GM21576 (cell line): ENCODE measurements around the gene RHD.
"Not testable (repeated sequence)": the region's sequence is repeated elsewhere in the genome, so short reads cannot be mapped to it uniquely, and the experiment has no call there.

Experiments
- ATAC-seq: cut with Tn5 transposase; IDR thresholded peaks from one replicate; pipeline ENCODE4 v1.9.1; 2021; ENCODE audit warnings: mild to moderate bottlenecking, moderate library complexity; ENCODE audit not compliant: unreplicated experiment

Gene RHD

DNA sequence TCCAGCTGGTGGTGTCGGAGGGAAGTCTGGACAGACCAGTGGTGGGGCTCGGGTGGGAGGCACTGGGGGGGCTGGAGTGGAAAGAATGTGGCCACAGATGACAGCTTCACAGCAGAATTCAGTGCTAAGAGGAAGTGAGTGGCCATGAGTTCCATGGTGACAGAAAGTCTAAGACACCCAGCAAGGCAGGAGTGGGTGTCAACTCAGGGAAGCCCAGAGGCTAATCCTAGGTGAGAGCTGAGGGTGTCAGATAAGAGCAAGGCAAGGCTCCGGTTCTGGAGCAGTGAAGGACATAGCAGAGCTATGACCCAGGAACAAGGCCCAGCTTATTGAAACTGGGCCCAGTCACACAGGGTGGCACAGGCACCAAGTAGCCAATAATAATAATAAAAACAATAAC lies 30.0 kb downstream of the RHD start:
- ATAC-seq, result not testable (repeated sequence)

DNA sequence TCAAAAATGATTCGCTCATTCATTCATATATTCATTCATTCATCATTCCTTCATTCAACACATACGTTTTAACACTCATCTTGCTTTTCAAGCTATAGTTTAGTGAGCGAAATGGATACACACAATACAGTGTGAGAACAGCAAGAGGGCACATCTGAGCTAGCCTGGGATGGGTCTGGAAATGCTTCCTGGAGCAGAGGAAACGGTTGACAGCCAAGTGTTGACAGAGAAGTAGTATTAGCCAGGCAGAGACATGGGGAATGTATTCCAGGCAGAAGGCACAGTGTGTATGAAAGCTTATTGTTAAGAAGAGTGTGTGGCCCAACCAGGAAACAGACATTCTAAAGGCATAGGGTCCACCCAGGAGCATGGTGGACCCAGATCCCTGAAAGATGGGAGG lies 32.6 kb downstream of the RHD start:
- not testable (repeated sequence) for ATAC-seq

DNA sequence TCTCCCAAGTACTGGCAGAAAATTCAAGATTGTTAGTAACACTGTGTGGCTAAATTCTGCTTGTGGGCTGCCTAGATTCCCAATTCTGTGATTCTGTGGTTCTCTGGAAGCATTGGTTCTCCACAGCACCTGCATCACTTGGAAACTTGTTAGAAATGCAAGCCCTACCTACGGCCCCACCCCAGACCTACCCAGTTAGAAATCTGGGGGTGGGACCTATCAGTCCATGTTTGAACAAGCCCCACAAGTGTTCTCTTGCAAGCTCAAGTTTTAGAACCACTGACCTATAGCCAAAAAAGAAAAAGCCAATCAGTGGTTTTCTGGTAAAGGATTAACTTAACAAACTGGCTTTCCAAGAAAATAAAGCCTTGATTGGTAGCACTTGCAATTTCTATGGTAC lies 35.9 kb downstream of the RHD start:
- not testable (repeated sequence) for ATAC-seq

- ATAC-seq, result not testable (repeated sequence)
Observed at GRCh38 chr1:25309085-25309484, 36.8 kb downstream of the RHD start.

DNA sequence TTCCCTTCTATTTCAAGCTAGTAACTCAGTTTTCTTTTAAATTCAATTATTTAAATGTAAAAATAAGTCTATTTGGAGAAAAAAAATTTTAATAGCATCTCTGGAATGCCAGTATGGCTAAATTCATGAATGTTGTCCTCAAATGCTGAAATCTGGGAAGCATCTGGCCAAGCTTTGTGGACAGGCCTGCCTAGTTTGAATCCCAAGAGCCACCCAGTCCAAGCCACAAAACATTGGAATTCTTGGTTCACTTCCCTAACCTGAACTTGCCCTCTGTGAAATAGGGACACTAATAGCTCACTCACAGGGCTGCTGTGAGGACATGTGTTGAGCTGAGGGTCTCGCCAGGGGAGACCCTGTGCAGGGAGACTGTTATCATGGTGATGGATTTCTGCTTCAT lies 37.2 kb downstream of the RHD start:
- ATAC-seq, result not testable (repeated sequence)

- ATAC-seq, result not testable (repeated sequence)
Observed at GRCh38 chr1:25312806-25313470, 40.6 kb downstream of the RHD start.

DNA sequence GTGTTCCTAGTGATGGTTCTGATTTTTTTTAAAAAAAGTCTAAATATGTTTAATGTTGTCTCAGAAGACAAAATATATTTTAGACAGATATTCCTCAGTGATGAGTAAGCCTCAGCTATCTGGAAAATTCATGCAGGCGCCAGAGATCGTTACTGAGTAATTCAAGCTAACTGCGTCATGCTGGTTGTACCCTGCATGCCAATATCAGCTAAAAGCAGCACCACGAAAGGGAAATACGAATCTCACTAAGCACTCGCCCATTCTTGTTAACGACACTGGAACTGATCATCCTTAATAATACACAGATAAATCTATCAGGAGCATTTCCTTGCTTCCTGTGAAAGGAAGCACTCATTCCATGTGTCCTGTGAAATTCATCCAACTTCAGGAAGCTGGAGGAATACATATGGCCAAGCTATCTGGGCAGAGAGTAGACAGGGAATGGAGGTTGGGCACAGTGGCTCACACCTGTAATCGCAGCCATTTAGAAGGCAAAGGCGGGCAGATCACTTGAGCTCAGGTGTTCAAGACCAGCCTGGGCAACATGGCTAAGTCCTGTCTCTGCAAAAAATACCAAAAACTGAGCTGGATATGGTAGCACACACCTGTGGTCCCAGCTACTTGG lies 48.1 kb downstream of the RHD start:
- not testable (repeated sequence) for ATAC-seq

- not testable (repeated sequence) for ATAC-seq
Observed at GRCh38 chr1:25322127-25322526, 49.8 kb downstream of the RHD start.

DNA sequence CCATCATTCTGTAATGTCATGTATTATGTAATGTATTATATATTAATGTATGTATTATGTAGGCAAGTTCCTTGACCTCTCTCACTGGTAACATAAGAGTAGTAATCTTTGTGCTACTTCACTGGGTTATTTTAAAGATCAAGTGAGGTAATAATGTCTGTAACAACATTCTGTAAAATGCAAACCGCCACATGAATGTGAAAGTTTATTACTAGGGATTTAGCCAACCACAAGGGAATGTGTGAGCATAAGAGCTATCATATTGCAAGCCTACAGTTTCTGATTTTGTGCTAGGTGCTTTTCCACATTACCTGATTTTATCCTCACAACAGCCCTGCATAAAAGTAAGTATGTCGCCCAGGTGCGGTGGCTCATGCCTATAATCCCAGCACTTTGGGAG lies 52.1 kb downstream of the RHD start:
- not testable (repeated sequence) for ATAC-seq

DNA sequence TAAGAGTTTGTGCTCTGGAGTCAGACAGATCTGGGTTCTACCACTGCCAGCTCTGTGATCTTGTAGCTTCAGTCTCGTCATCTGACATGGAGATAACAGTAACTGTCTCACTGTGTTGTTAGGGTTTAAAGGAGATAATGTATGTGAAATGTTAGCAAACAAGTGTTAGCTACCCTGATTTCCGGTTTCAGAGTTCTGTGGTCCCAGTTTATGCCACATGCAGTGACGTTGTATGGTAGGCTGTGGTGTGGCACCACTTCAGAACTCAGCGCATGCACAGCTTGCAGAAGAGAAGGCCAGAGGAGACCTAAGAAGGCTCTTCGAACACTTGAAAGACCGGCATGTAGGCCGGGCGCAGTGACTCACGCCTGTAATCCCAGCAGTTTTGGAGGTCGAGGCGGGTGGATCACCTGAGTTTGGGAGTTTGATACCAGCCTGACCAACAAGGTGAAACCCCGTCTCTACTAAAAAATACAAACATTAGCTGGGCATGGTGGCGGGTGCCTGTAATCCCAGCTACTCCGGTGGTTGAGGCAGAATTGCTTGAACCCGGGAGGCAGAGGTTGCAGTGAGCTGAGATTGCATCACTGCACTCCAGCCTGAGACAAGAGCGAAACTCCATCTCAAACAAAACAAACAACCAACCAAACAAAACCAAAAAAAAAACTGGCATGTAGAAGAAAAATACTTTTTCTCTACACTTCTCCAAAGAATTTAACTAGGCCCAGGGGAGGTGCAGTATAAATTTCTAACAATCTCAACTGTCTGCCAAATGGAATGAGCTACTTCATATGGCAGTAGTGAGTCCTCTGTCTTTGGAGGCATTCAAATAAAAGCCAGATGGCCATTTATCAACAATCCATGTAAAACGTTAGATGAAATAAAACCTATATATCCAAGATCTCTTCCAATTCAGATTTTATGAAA lies 55.8 kb downstream of the RHD start:
- ATAC-seq, result not testable (repeated sequence)

DNA sequence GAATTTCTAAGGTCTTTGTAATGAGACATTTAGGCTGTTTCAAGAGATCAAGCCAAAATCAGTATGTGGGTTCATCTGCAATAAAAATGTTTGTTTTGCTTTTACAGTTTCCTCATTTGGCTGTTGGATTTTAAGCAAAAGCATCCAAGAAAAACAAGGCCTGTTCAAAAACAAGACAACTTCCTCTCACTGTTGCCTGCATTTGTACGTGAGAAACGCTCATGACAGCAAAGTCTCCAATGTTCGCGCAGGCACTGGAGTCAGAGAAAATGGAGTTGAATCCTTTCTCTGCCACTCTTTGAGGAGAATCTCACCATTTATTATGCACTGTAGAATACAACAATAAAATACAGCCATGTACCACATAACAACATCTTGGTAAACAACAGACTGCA lies 56.5 kb downstream of the RHD start:
- ATAC-seq, result not testable (repeated sequence)

DNA sequence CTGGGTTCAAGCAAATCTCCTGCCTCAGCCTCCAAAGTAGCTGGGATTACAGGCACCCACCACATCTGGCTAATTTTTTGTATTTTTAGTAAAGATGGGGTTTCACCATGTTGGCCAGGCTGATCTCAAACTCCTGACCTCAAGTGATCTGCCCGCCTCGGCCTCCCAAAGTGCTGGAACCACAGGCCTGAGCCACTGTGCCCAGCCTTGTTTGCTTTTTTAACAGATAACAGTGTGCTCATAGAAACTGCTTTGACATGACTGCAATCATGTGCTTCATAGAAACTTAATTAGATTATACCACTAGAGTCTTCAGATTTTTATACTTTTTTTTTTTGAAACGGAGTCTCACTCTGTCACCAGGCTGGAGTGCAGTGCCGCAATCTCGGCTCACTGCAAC lies 57.0 kb downstream of the RHD start:
- not testable (repeated sequence) for ATAC-seq

DNA sequence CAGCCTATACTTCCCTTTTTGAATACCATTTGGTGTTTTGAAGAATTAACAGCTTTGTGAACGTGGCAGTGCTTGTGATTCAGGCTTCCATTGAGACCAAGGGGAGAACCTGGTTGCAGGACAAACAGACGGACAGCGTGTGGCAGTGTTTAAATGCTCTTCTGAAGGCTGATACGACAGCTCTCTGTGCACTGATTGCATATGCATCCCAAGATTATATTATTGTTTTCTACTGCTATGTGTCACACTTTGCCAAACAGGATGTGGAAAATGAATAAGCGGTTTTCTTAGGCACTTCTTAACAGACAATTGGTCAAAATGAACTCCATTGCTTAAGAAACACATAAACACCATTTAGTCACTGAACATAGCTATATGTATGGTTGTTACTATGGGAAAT lies 57.6 kb downstream of the RHD start:
- ATAC-seq, result not testable (repeated sequence)

DNA sequence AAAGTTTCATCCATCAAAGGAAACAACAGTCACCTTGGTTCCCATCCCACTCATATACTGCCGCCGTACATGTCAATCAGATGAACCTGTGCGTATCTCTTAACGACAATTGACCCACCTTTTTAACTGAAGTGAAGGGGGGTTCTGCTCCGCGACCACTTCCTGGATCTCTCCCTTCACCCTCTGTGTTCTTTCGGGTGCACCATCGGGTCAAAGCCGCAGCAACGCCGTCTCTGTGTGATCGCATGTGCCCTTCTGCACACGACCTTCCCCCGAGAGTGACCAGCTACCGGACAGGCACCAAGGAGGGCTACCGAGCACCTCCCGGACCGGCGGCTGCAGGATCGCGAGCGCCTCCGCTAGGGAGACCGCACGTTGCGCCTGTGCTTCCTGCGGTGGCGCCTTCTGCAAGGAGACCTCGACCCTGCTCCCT lies 64.6 kb downstream of the RHD start:
- ATAC-seq, result peak; percentile 38

DNA sequence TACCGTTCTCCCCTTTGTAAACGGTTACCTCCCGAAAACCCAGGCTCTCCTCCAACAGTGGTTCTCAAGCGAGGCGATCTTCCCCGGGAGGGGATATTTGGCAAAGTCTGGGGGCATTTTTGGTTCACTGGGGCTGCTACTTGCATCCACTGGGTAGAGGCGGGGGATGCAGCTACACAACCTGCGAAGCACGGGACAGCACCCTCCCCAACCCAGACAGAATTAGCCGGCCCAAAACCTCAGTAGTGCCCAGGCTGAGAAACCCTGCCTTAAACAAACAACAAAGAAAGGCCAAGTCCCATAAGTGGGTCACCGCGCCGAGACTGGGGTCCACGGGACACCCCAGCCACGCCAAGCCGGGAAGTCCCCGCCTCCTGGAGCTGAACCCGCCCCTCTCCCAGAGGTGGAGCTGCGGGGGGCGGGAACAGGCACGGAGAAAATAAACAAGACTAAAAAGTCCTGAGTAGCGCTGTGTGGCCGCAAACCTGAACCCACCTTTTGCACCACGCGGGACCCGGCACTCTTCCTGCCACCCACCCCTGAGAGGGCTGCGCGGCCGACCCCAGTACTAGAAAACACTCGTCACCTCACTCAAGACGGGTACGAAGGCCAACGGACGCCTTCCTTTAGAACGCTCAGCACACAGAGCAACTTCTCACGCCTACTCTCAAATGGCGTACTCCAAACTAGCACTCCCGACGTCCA lies 65.3 kb downstream of the RHD start:
- ATAC-seq, result peak; percentile 29

- peak; percentile 52 for ATAC-seq
Observed at GRCh38 chr1:25338188-25338981, 66.1 kb downstream of the RHD start, which contains the start of gene TMEM50A. TMEM50A (plus strand) TSS chr1:25338334; CDS start chr1:25340487, 2,153 bp downstream.

DNA sequence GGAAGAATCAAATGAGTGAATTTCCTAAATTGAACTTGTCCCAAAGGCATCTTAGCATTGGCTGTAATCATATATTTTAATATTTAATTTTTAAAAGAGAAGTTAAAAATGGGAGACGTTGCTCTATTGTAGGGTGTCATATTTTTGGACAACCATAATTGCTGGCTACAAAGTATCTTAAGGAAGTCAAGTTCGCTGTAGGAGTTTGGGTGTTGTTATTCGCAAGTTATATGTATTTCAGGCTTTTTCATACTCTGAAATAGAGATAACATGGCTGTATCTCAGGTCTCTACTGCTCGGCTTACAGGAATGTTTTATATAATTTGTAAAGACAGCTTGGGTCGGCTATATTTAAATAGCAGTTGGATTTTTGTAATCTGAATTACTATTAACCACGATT lies 66.7 kb downstream of the RHD start:
- ATAC-seq, result no peak

- no peak for ATAC-seq
Observed at GRCh38 chr1:25341746-25342145, 69.4 kb downstream of the RHD start.

DNA sequence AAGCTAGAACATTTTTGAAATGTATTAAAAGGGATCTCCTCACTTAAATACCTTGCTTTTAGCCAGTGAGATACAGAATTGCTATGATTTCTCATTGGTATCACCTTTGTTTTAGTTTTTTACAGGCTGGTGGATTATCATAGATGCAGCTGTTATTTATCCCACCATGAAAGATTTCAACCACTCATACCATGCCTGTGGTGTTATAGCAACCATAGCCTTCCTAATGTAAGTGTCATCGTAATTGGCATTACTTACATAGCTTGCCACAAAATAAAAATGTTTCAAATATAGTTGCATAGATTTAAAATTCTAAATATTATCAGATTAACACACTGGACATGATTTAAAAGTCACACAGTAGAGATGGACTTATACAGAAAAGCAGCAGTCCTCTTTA lies 70.5 kb downstream of the RHD start:
- ATAC-seq, result no peak

GRCh38 chr1:25343872-25344271 lies 71.6 kb downstream of the RHD start:
- no peak for ATAC-seq
